Activated CD4-positive, CD25-positive, alpha-beta regulatory T cell treated with anti-CD3 and anti-CD28 coated beads, Interleukin-2, amount 50 U/mL, for 24 hours (primary cell): ENCODE data around the gene NPSR1.

ENCODE experiments used
- ATAC-seq, 2 donors: fragments of 150-1000 bp; cut with Tn5 transposase; one replicate each; pipeline ENCODE4 v1.10.0; 2021; ENCODE audit warnings: mild to moderate bottlenecking in 1 of 2, moderate library complexity in 1 of 2

NPSR1 gene

DNA sequence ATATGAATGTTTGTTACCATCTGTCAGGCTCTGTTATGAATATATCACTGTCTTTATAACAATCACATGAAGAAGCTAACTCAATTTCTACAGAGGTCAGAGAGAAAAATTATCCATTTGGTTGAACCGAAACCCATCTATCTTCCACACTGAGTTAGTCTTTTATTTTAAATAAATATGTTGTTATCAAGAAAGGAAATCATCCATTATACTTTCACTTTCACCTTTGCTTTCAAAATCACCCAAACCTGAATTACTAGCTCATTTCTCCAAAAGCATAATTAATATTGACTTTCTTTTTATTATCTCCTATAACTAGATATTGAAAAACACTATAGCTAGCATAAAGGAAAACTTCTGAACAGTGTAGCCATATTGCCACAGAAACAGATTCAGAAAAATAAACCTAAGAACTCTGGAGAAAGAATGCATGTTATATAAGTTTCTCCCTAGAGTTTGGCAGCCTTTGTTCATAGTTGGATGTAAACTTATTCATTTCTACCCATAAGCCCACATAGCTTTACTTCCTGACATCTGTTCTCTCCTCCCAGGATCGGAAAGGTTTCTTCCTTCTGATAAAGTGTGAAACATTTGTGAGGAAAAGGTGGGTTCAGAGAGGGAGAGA is 66.0 kb downstream of the NPSR1 start:
- no peak for ATAC-seq

DNA sequence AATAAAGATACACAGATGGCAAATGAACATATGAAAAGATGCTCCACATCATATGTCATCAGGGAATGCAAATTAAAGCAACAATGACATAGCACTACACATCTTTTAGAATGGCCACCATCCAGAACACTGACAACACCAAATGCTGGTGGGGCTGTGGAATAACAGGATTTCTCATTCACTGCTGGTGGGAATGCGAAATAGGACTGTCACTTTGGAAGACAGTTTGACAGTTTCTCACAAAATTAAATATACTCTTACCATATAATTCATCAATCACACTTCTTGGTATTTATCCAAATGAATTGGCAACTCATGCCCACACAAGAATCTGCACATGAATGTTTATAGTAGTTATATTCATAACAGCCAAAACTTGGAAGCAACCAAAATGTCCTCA is 68.2 kb downstream of the NPSR1 start:
- no peak for ATAC-seq

DNA sequence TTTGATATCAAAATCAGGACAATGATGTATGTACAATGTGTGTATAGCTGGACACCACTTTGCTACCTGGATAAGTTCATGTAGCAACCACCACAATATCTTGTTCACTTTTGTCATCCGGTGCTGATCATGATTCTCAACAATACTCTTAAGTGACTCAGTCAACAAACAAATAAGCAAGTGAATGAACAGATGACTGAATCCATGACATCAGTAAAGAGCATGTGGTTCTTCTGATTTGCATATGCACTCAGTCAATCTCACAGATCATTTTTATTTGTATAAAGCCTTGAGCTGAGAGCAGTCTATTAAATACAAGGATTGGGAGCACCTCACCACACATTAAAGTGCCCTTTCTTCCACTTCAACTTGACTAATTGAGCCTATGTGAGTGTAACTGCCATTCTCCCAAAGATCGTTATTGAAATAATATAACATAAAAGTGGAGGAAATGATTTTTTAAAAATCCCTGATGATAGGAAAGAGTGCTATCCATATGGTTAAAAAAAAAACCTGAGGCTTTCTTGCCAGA is 69.5 kb downstream of the NPSR1 start:
- ATAC-seq, result peak; percentile 76 to 82

DNA sequence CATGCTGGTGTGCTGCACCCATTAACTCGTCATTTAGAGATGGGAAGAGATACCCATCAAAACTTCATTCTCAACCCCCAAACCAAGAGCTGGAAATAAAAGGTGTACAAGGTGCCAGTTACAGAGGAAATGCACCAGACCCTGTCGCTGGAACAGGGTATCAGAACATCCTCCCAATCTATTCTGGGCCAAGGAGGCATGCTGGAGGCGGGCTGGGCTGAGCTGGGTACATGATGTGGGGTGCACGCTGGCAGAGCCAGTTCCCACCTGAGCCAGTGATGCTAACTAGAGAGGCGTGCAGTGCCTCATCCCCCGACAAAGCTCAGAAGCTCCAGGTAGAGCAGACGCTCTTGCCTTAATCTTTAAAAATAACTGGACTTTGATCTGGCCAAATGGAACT is 70.1 kb downstream of the NPSR1 start:
- no peak for ATAC-seq

DNA sequence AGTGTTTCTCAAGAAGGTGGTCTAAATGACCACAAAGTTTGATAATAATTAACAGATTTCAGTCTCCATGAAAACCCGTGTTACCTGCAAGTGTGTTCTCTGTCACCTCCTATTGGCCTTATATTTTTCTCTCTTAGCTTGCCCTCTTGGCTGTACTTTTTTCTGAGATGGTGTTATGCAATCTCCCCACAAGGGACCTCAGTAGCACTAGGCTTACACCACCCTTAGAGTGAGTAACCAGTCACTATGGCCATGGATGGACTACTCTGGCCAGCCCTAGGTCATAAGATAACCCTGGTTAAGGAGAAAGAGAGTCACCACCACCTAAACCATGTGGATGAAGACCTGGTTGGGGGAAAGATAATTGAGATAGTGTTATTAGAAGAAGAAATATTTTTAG is 76.8 kb downstream of the NPSR1 start:
- ATAC-seq, result no peak

DNA sequence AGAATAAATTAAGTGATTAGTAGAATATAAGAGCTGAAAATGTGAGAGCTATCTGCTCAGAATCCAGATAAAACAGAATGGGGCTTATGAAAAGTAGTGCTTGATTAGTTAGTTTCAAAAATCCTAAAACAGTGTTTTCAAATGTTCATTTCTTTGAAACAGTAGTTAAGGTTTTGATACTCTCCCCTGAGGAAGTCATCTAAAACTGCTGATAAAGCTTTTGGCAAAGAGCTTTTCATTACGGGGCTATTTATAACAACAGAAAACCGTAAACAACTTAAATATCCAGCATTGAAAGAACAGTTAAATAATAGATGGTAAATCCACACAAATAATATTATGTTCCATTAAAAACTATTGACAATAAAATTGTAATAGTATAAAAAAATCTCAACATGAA is 77.5 kb downstream of the NPSR1 start:
- ATAC-seq, result no peak

DNA sequence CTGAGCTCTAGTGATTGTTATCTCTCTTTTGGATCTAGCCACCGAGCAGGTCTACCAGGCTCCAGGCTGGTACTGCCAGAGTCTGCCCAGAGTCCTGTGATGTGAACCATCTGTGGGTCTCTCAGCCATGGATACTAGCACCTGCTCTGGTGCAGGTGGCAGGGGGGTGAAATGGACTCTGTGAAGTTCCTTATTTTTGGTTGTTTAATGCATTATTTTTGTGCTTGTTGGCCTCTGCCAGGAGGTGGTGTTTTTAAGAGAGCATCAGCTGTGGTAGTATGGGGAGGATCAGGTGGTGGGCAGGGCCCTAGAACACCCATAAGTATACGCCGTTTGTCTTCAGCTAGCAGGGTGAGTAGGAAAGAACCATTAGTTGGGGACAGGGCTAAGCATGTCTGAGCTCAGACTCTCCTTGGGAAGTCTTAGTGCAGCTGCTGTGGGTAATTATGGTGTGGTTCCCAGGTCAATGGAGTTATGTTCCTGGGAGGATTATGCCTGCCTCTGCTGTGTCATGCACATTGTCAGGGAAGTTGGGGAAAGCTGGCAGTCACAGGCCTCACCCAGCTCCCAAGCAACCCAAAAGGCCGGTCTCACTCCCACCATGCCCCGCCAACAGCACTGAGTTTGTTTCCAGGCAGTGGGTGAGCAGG is 81.8 kb downstream of the NPSR1 start:
- no peak for ATAC-seq

DNA sequence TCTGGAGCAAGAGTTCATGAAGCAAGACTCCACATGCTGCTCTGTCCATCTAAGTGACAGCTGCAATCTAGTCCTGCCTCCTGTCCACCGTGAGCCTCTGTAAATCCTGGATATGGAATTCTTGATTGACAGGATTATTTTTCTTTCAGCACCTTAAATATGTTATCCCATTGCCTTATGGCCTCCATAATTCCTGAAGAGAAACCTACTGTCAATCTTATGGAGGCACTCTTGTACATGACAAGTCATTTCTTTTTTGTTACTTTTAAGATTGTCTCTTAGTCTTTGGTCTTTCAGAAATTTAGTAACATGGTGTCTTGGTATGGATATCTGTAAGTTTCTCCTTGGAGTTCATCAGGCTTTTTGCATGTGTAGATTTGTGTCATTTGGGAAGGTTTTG is 82.8 kb downstream of the NPSR1 start:
- ATAC-seq, result no peak

DNA sequence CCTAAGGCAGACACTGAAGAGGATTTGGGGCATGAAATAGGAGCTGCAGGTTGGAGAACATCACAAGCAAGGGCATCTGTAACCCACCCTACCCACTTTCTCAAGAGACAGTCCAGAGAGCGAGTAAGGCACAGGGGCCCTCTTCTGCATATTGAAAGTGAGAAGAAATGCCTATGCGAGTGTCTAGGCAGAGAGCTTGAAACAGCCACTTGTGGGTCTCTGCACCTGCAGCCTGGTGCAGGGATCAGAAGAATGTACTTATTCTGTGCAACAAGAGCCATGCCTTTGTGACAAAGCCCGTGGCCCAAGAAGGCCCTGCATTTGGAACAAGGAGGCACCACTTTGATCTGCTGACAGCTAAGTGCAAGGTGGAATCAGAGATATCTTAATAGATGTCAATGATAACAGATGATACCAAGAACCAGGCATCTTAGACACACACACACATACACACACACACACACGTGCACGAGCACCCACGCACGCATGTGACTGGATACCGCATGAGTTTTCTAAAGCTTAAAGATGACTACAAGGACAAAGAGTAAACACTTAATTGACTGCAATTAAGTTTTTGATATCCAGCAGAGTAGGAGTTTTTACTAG is 89.3 kb downstream of the NPSR1 start:
- ATAC-seq, result no peak

DNA sequence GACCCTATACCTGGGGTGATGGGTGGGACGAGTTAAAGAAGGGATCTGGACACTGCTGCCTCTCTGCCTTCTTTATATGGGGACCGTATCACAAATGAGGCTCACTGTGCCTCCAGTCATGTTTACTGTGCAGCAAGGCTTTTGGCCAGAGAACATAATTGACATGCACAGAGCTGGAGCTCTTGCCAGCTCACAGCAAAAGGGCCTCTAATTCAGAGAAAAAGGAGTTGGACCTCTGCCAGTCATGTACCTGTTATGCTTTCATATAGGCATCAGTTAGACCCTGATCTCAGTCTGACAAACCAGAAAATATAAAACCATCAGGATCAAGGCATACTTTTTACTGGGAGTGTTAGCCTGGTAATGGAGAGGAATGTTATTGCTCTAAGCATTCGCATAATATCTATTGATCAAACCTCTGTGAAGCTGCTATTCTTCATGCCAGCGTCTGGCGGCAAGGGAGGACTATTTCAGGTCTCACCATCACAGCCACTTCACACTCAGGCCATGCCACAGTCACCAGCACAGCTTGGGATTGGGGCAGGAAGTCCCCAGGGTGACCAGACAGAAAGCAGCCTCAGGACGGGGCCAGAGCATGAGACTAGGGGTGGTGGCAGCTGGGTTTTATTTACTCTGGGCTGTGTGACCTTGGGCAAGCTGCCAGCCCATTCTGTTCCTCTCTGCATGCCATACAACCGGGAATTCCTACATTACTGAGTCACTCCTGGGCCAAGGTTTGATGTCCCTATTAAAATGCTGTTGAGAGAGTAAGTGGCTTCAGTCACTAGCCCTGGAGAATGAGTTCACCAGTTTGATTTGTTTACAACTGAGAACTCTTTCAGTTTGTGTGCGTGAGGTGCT is 90.1 kb downstream of the NPSR1 start:
- ATAC-seq, result no peak

DNA sequence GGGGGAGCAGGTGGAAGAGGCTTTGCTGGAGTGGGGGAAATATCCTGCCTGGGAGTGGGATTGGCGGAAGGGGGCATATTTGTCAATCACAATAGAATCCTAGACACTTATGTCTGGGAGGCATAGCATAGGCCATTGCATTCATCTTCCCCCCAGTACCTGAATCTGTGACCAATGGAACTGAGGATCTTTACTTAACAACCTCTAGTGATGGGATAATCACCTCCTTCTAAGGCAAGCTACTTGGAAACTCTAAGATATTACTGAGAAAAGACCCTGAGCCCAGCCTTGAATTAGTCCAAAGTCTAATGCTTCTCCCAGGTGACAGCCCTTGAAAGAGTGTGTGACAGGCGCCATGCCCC is 90.7 kb downstream of the NPSR1 start:
- ATAC-seq, result no peak

DNA sequence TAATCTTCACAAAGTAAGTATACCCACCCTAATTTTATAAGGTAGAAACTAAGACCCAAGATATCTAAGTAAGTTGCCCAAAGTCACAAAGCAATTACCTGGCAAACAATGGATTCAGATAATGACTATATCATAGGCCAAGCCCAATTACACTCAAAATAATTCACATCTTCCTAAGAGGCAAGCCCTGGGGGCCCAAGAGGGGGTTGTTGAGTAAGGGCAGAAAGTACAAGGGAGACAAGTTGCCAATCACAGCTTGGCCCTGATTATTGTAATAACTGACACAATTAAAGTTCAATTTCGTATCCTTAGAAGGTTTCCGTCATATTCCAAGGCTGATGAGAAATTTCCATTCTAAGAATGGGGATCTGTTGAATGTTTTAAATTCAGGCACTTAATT is 91.4 kb downstream of the NPSR1 start:
- no peak for ATAC-seq

DNA sequence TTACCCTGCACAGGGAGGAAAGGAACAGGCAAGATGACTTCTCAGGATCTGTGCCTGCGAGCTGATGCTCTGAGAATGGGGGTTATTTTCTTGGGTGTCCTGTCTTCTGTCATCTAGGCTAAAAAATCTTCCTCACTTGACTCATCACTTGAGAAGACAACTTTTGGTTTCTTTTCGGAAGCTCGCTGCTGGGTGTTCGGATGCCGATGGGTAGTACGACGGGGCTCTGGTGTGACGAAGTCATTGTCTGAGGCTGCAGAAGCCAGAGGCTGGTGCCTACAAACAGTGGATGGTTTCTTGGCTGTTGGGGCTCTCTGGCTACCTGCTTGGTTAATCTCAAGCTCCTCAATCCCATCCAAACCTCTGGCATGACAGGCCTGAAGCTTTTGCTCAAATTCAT is 92.2 kb downstream of the NPSR1 start:
- ATAC-seq, result no peak

DNA sequence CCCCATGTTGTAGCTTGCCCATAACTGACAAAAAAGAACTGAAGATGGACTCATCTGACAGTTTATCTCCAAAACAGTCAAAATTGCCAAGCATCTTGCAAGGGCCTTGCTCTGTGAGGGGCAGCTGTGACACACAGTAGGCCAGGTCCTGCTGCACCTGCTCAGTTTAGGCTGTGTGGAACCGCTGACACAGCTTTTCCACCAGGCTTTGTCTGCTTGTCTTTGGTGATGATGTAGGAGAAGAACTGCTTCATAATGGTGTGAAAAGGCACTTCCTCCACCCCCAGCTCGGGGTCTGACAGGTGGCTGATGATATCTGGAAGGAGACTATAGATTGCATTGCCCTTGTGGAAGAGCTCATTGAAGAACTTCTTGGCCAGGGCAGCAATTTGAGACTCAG is 92.6 kb downstream of the NPSR1 start:
- ATAC-seq, result no peak

DNA sequence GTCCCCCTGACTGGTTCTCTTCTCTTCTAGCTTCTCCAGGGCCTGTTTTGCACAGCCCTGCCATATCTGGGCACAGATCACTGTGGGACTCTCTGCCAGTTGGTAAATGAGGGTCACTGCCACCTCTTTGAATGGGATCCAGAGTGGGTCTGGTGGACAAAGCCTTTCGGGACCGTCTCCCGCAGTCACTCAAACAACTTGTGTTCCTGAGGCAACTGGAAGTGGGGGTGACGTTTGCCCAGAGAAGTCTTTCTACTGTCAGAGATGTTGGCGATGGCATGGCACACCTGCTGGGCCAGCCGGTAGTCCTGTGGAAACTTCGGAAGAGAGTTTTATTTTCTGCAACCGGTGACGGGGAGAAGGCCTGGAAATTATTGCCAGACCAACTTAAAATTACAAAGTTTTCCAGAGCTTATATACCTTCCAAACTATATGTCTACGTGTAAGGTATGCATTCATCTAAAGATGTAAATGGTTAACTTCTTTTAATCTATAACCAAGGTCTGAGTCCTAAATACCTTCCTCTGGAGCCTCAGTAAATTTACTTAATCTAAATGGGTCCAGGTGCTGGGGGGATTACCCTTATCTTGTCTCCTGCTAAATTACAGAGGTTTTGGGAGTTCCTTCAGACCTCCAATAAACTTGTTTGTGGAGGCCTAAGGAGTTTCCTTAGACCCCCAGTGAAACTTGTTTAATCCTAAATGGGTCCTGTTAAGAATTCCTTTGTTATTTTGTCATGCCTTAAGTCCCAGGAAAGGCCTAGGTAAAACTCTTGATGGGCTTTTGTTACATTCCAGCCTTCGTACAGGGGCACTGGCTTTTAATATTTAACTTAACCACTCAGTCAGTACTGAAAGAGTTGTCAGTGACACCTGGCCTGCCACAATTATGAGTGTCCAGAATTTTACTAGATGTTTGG is 94.0 kb downstream of the NPSR1 start:
- no peak for ATAC-seq

DNA sequence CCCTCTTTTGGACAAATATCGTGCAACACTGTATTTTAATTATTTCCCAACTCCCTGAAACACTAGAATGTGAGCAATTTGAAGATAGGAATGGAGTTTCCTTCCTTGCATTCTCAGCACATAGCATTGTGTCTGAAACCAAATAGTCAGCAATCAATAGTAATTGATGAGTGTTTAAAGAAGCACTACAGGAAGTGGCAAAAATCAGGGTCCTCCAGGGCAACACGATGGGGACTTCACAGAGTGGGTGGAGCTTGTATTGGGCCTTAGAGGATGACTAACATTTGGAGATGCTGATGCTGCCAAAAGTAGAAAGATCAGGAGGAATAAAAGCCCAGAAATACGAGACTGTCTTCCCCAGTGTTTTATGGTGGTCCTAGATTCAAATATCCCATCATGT is 94.9 kb downstream of the NPSR1 start:
- ATAC-seq, result no peak

DNA sequence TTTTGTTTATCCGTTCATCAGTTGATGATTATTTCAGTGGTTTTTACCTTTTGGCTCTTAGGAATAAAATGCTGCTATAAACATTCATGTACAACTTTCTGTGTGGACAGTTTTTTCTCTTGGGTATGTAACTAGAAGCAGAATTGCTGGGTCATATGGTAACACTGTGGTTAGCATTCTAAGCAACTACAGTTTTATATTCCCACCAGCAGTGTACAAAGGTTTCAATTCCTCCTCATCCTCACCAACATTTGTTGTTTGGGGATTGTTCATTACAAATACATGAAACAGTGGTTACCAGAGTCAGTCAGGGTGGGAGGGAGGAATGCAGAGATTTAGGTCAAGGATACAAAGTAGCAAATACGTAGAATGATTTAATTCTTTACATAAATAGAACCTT is 97.0 kb downstream of the NPSR1 start:
- ATAC-seq, result no peak

DNA sequence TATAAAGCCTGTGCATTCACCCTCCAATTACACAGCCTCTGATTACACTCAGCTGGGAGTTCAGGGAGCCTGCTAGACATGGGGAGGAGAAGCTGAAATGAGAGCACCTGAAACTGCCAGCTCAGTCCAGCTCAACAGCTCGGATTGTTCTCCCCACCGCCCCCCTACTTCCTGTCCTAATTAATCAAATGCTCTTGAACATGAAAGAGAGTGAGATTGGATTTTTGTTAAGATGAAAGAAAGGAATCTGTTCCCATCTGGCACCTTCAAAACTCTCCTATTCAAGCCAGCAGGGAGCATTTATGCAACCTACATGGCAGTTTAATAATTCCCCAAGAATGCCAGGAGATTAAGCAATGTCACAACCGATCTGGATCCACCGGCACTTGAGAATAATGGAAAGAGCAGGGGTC is 98.0 kb downstream of the NPSR1 start:
- no peak for ATAC-seq

DNA sequence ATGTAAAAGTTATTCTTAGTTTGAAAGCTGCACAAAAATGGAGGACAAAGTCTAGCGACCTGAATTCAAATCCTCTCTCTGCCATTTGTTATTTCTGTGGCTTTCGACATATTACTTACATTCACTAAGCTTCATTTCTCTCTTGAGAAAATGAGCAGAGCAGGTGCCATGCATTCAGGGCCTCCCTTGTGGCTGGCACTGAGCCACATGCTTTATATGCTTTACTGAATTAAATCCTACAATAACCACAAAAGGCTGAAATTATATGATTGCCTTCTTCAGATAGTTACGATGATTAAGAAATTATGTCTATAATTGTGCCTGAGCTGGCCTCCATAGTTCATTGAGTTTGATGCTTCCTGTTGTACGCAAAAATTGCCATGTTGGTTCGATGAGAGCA is 98.7 kb downstream of the NPSR1 start:
- no peak for ATAC-seq

DNA sequence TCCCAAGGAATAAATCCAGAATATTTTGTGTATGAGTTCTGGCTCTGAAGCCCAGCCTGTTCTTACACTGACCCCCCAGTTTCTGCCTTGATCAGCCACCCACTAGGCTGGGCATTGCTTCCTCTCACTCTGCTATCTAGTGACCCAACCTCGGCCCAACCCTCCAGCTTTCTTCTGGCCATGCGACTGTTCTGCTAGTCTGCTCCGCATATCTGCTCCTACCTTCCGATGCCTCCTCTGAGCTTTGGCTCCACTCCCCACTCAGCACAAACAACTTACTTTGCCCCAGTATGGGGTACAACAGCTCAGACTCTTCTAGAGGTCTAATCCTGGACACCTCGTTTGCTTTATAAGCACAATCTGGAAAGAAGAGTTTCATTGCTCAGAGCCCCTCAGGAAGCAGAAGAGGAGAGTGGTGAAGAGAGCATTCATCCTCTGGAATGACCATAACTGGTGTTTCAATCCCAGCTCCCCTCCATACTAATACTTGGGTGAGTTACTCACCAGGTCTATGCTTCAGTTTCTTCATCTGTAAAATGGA is 99.6 kb downstream of the NPSR1 start:
- ATAC-seq, result no peak

DNA sequence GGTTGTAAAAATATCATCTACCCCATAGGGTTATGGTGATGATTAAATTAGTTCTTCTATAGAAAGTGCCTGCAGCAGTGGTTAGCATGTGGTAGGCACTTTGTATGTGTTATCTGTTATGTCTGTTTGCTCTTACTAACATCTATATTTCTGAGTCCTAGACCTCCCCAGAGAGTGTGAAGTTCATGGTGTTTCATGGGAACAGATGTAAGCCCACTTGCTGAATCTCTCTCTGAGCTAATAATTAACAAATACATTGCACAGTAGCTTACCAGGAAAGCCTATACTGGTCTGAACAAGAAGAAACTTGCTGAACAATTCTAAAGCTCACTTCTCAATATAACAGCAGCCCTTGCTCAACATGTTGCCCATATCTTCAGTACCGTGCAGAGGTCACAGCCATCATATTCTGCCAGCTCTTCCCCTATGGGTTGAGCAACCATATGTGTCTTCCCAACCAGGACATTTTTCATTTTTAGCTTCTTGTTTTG is 100.1 kb downstream of the NPSR1 start:
- no peak for ATAC-seq
